Stimulated activated CD4-positive, alpha-beta T cell treated with anti-CD3 and anti-CD28 coated beads, TNF-alpha, amount 100 ng/mL, for 4 hours (primary cell): ENCODE measurements around the gene ARHGAP26.

Experiments used
- DNase-seq, 3 experiments: peaks; one replicate each; pipeline ENCODE4 v3.0.0-alpha.2; 2020; ENCODE audit warnings: low read depth in 3 of 3

Gene ARHGAP26

GRCh38 chr5:143013176-143013891 is 243.2 kb downstream of the ARHGAP26 start:
- no peak for DNase-seq

GRCh38 chr5:143014017-143014651 is 244.0 kb downstream of the ARHGAP26 start:
- no peak for DNase-seq

- DNase-seq, result peak in 1 of 3 experiments; percentile 33
These were observed 246.8 kb downstream of the ARHGAP26 start for GRCh38 chr5:143016777-143017516.

- DNase-seq, result no peak
These were observed 247.4 kb downstream of the ARHGAP26 start for GRCh38 chr5:143017541-143017940.

GRCh38 chr5:143017992-143018391 is 247.8 kb downstream of the ARHGAP26 start:
- no peak for DNase-seq

GRCh38 chr5:143019157-143019556 is 249.0 kb downstream of the ARHGAP26 start:
- no peak for DNase-seq

GRCh38 chr5:143019614-143020515 is 249.7 kb downstream of the ARHGAP26 start:
- DNase-seq, result no peak

- DNase-seq, result no peak
These were observed 251.4 kb downstream of the ARHGAP26 start for GRCh38 chr5:143021595-143021994.

- DNase-seq, result no peak
These were observed 253.4 kb downstream of the ARHGAP26 start for GRCh38 chr5:143023411-143024096.

GRCh38 chr5:143024228-143024920 is 254.2 kb downstream of the ARHGAP26 start:
- no peak for DNase-seq

- DNase-seq, result no peak
These were observed 255.2 kb downstream of the ARHGAP26 start for GRCh38 chr5:143025376-143025775.

GRCh38 chr5:143025971-143026370 is 255.8 kb downstream of the ARHGAP26 start:
- DNase-seq, result no peak

GRCh38 chr5:143026380-143026779 is 256.2 kb downstream of the ARHGAP26 start:
- no peak for DNase-seq

GRCh38 chr5:143029293-143029692 is 259.1 kb downstream of the ARHGAP26 start:
- DNase-seq, result no peak

- DNase-seq, result no peak
These were observed 260.2 kb downstream of the ARHGAP26 start for GRCh38 chr5:143030349-143030748.

- DNase-seq, result no peak
These were observed 261.8 kb downstream of the ARHGAP26 start for GRCh38 chr5:143031781-143032580.

GRCh38 chr5:143032581-143032836 is 262.3 kb downstream of the ARHGAP26 start:
- DNase-seq, result no peak

GRCh38 chr5:143033535-143034250 is 263.5 kb downstream of the ARHGAP26 start:
- DNase-seq, result no peak
